Measurements from ENCODE around the gene KLRC4. TPM values are rescaled to one million over a fixed set of nuclear protein-coding genes. Genes with fewer than 3 reads are reported as not detected.
"Not testable (repeated sequence)": the region's sequence is repeated elsewhere in the genome, so short reads cannot be mapped to it uniquely, and the experiment has no call there.

Gene KLRC4
- total and polyA plus RNA-seq, 2 donors (not counting 3 experiments of a cell fraction or from before 2014, with no cell fraction given): not detected

DNA sequence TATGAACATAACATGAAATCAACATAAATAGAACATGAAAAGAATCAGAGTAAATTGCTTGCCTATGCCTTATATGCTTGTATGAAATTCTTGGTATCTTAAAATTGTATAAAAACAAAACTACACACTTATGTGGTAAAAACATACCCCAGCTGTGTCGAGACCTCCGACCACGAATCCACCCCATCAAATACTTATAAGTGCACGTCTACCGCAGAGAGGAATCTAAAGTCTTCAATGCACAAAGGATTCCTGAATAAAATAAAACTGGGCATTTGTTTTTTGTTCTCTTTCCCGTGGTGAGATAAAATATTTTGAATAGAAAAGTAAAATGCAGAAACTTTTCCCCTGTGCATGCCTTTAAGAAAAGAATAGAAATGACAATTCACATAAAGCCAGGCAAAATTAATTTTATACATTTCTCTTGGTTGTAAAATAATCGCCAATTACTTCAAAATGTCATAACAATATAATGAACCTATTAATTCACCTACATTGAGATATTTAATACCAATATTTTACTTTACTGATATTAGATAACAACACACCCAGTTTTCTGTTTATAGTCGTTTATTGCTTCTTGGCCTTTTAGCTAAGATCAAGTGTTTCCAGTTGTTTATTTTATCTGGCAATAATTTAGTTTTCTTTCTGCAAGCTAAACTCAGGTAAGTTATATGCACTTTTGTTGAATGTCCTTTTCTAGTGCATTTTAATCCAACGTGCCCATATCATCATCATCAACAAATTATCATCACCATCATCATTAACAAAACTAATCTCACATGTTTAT lies 20.7 kb downstream of the KLRC4 start:
- BruUV-seq (replicated peaks): no TSS peak
- no peak overlapping the region for H3K9ac ChIP-seq (replicated peaks; ENCODE audit: extremely low read depth, insufficient read depth, low read length)
- H3K36me3 ChIP-seq (ENCODE audit: control insufficient read depth in 2 of 2, extremely low read depth in 1 of 2, insufficient read depth in 2 of 2, low read length in 2 of 2): no peaks in the 10 kb centered on the region
- no peak overlapping the region for H3K4me2 ChIP-seq (ENCODE audit: insufficient read depth, low read length)
- H3K27ac ChIP-seq (ENCODE audit: insufficient read depth, low read depth, low read length): no peak overlapping the region
- H3K27me3 ChIP-seq (ENCODE audit: control insufficient read depth in 2 of 2, insufficient read depth in 2 of 2, low read length in 2 of 2): no peaks in the 10 kb centered on the region
- dilution Hi-C loops (cut with MboI; ENCODE audit: extremely low pct_ligation_motif_present, low sequenced_read_pairs) (no loop called here), intact Hi-C loops (cut with micrococcal nuclease) (loop anchor here (5.0 kb wide), 1 partner anchor 108 kb away; no protein-coding TSS in a partner anchor)
- no peaks in the 10 kb centered on the region for H4K20me1 ChIP-seq (replicated peaks; ENCODE audit: control insufficient read depth, extremely low read depth, insufficient read depth, low read length)
- H3K4me1 ChIP-seq (ENCODE audit: control insufficient read depth, extremely low read depth, insufficient read depth, low read length): peaks cover 2% of the 10 kb centered on the region
- H3K9me1 ChIP-seq (replicated peaks; ENCODE audit: control insufficient read depth, extremely low read depth, insufficient read depth, low read length): no peaks in the 10 kb centered on the region
- H3K79me2 ChIP-seq (ENCODE audit: control insufficient read depth, insufficient read depth, low read length): no peaks in the 10 kb centered on the region
- ChIA-PET CTCF (interaction anchor here (0.8 kb wide), 1 partner anchor 23 kb away, joined by 4 read pairs; no protein-coding TSS in a partner anchor), POLR2A (no interaction called here)
- no peak for TF ChIP-seq JUN (IDR thresholded peaks at IDR 0.05; ENCODE audit: borderline replicate concordance, insufficient read depth, insufficient read length, low read depth)
- no peak for TF ChIP-seq CTCF (IDR thresholded peaks at IDR 0.05; ENCODE audit: extremely low read depth in 1 of 2, insufficient read depth in 1 of 2, low read depth in 1 of 2, low read length in 2 of 2)
- no peak for DNase-seq (ENCODE audit: low read depth, low spot score)
- no peak overlapping the region for H3K4me3 ChIP-seq (replicated peaks in 1 of 3; ENCODE audit: insufficient read depth in 1 of 3, low read depth in 1 of 3, low read length in 3 of 3)
- no peak overlapping the region for H2AFZ ChIP-seq (ENCODE audit: low read depth, low read length)
- H3K9me3 ChIP-seq (replicated peaks; ENCODE audit: control insufficient read depth, insufficient read depth, low read length): no peaks in the 10 kb centered on the region
- FAIRE-seq: no peak

GRCh38 chr12:10387498-10387897 lies 22.1 kb downstream of the KLRC4 start:
- H3K4me2 ChIP-seq (ENCODE audit: insufficient read depth, low read length); dilution Hi-C loops (cut with MboI; ENCODE audit: extremely low pct_ligation_motif_present, low sequenced_read_pairs); H3K27me3 ChIP-seq (ENCODE audit: control insufficient read depth in 2 of 2, insufficient read depth in 2 of 2, low read length in 2 of 2); FAIRE-seq; H3K4me1 ChIP-seq (ENCODE audit: control insufficient read depth, extremely low read depth, insufficient read depth, low read length); DNase-seq (ENCODE audit: low read depth, low spot score); H3K27ac ChIP-seq (ENCODE audit: insufficient read depth, low read depth, low read length); H3K9me3 ChIP-seq (replicated peaks; ENCODE audit: control insufficient read depth, insufficient read depth, low read length); H3K79me2 ChIP-seq (ENCODE audit: control insufficient read depth, insufficient read depth, low read length); H3K9ac ChIP-seq (replicated peaks; ENCODE audit: extremely low read depth, insufficient read depth, low read length); POLR2A ChIA-PET; BruUV-seq (replicated peaks); H3K9me1 ChIP-seq (replicated peaks; ENCODE audit: control insufficient read depth, extremely low read depth, insufficient read depth, low read length); H3K4me3 ChIP-seq (replicated peaks in 1 of 3; ENCODE audit: insufficient read depth in 1 of 3, low read depth in 1 of 3, low read length in 3 of 3); H3K36me3 ChIP-seq (ENCODE audit: control insufficient read depth in 2 of 2, extremely low read depth in 1 of 2, insufficient read depth in 2 of 2, low read length in 2 of 2); H4K20me1 ChIP-seq (replicated peaks; ENCODE audit: control insufficient read depth, extremely low read depth, insufficient read depth, low read length); H2AFZ ChIP-seq (ENCODE audit: low read depth, low read length): not testable (repeated sequence)
- intact Hi-C loops (cut with micrococcal nuclease): loop anchor here (5.0 kb wide), 1 partner anchor 110 kb away; no protein-coding TSS in a partner anchor
- CTCF ChIA-PET: interaction anchor here (0.7 kb wide), 1 partner anchor 8 kb away, joined by 3 read pairs; no protein-coding TSS in a partner anchor

All from endothelial cell of umbilical vein (primary cell).